ENCODE results near the gene TLN1.

GRCh38 chr9:35716230-35716629 lies 15.8 kb downstream of the TLN1 start:
- no peak for TF ChIP-seq CTCF (conservative IDR thresholded peaks at IDR 0.05; ENCODE audit: low read depth, low read length)
- no peak for TF ChIP-seq POLR2A (IDR thresholded peaks at IDR 0.05; ENCODE audit: low read depth, low read length)
- no peak for TF ChIP-seq CEBPB (IDR thresholded peaks at IDR 0.05; ENCODE audit: low read depth, low read length)
- TF ChIP-seq USF2 (IDR thresholded peaks at IDR 0.05; ENCODE audit: low read depth, low read length), result no peak
- TF ChIP-seq RAD21 (IDR thresholded peaks at IDR 0.05; ENCODE audit: low read length), result no peak
- TF ChIP-seq MAZ (IDR thresholded peaks at IDR 0.05; ENCODE audit: borderline replicate concordance, low read depth, low read length), result no peak
- no peak for TF ChIP-seq ELK1 (IDR thresholded peaks at IDR 0.05; ENCODE audit: borderline replicate concordance, low read depth, low read length)
- no peak for TF ChIP-seq RCOR1 (IDR thresholded peaks at IDR 0.05; ENCODE audit: insufficient replicate concordance, low read length)
- TF ChIP-seq MAFK (IDR thresholded peaks at IDR 0.05; ENCODE audit: low read depth, low read length), result no peak
- no peak for TF ChIP-seq FOS (IDR thresholded peaks at IDR 0.05; ENCODE audit: low read depth, low read length)
- no peak for TF ChIP-seq RFX5 (IDR thresholded peaks at IDR 0.05; ENCODE audit: low read depth, low read length)
